Inferior parietal cortex (tissue), 1 donor: ENCODE results near the gene FKRP.
A peak's percentile ranks its signal among the peaks of the same experiment; 100 is the strongest.
"Not testable (repeated sequence)": the region's sequence is repeated elsewhere in the genome, so short reads cannot be mapped to it uniquely, and the experiment has no call there.

Experiments used
- DNase-seq: peaks from one replicate; pipeline ENCODE4 v3.0.0-alpha.2; 2016; ENCODE audit errors: extremely low spot score

Gene FKRP

GRCh38 chr19:46759817-46760333, 14.0 kb downstream of the FKRP start:
- no peak for DNase-seq

DNA sequence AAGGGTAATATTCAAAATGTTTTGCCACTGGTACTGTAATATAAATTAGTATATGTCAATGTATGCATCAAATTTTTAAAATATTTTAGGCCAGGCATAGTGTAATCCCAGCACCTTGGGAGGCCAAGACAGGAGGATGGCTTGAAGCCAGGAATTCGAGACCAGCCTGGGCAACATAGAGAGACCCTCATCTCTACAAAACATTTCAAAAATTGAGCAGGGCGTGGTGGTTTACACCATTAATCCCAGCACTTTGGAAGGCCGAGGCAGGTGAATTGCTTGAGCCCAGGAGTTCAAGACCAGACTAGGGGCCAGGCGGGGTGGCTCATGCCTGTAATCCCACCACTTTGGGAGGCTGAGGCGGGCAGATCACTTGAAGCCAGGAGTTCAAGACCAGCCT, 14.5 kb downstream of the FKRP start:
- no peak for DNase-seq

- DNase-seq: not testable (repeated sequence)
Measured at GRCh38 chr19:46760897-46761296, 15.0 kb downstream of the FKRP start.

DNA sequence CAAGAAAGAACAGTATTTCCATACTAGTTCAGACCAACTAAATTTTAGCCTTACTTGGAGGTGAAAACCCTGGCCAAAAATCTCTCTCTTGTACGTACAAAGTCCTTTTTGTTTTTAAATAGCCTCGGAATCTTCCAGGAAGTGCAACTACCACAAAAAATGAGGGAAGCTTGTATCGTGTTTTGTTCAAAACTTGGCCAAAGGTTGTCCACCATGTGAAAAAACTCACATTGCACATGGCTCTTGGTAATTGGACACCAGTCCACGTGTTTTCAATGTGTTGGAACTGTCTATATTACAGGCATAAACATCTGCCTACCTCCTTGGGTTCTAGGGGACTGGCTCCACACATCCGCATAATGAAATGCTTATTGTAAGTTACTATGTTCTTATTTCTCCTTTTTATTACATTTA, 15.6 kb downstream of the FKRP start:
- no peak for DNase-seq

DNA sequence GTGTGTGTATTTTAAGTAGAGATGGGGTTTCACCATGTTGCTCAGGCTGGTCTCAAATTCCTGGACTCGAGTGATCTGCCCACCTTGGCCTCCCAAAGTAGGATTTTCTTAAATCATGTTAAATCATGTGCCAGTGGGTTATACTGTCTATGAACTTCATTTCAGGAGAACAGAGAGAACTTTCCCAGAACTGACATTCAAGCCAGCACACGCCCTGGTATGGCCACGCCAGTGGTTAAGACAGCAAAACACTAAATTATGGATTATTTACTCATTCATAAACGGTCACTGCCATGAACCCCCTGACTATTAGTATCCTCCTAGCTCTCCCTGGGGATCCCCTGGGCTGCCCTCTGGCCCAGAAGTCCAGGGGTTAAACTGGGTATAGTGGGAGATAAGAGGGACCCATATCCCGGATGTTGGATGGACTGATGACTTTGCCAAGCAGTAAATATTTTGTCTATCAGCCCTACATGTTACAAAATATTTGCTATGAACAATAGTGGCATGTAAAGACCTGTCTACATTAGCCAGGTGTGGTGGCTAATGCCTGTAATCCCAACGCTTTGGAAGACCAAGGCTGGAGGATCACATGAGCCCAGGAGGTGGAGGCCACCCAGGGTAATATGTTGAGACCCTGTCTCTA, 16.5 kb downstream of the FKRP start:
- DNase-seq: no peak

GRCh38 chr19:46764817-46765291, 19.0 kb downstream of the FKRP start:
- DNase-seq: no peak

GRCh38 chr19:46766569-46767317, 20.9 kb downstream of the FKRP start:
- DNase-seq: no peak

DNA sequence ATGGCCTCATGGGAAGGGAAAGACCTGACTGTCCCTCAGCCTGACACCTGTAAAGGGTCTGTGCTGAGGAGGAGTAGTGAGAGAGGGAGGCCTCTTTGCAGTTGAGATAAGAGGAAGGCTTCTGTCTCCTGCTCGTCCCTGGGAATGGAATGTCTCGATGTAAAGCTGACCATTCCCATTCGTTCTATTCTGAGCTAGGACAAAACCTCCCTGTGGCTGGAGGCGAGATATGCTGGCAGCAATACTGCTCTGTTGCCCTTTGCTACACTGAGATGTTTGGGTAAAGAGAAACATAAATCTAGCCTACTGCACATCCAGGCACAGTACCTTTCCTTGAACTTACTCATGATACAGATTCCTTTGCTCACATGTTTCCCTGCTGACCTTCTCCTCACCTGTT, 22.9 kb downstream of the FKRP start:
- DNase-seq: not testable (repeated sequence)

DNA sequence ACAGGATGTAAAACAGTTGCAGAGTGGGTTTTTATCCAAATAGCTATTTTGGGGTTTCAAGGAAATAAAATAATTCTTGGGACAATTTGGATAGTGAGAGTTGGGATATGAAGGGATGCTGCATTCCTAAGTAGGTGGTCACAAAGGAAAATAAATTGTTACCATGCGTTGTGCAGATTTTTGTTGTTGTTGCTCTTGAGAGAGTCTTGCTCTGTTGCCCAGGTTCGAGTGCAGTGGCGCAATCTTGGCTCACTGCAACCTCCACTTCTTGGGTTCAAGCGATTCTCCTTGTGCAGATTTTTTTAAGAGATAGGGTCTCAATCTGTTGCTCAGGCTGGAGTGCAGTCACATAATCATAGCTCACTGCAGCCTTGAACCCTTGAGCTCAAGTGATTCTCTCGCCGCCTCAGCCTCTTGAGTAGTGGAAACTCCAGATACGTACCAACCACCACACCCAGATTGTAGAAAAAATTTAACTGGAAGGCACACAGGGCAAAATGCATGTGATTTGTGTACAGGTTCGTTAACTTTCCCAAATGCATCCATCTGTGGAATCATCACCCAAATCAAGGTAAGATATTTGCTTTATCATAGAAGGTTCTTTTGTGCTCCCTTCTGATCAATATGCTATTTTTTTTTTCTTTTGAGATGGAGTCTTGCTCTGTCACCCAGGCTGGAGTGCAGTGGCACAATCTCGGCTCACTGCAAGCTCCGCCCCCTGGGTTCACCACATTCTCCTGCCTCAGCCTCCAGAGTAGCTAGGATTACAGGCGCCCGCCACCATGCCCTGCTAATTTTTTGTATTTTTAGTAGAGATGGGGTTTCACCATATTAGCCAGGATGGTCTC, 26.5 kb downstream of the FKRP start:
- DNase-seq: no peak

DNA sequence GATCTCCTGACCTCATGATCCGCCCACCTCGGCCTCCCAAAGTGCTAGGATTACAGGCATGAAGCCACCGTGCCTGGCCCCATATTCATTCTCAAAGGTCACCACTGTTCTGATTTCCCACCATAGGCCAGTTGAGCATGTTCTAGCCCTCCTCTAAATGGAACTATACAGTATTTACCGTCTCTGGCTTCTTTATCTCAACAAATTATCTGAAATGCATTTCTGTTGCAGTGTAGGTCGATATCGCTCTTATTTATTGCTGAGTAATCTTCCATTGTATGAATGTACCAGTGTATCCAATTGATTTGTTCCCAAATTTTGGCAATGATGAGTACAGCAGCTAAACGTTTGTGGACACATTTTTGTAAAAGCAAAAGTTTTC, 27.2 kb downstream of the FKRP start:
- no peak for DNase-seq

DNA sequence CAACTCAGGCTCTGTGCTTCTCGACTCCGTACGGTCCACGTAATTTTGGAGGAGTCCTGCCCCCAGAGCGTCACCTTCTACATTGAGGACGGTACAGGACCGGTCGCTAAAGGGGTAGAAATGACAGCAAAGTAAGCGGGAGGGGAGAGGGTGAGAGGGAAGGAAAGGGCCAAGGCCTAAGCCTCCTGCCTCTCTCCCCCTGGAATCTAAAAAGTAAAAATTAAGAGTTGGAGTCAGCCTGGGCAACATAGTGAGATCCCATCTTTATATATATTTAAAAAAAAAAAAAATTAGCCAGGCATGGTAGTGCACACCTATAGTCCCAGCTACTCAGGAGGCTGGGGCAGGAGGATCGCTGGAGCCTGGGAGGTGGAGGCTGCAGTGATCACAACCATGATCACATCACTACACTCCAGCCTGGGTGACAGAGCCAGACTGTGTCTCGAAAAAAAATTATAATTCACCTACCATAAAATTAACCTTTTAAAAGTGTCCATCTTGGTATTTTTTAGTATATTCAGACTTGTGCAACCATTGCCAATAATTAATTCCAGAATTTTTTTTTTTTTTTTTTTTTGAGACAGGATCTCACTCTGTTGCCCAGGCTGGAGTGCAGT, 29.9 kb downstream of the FKRP start:
- DNase-seq: no peak

- DNase-seq: no peak
Measured at GRCh38 chr19:46776927-46777911, 31.4 kb downstream of the FKRP start.

DNA sequence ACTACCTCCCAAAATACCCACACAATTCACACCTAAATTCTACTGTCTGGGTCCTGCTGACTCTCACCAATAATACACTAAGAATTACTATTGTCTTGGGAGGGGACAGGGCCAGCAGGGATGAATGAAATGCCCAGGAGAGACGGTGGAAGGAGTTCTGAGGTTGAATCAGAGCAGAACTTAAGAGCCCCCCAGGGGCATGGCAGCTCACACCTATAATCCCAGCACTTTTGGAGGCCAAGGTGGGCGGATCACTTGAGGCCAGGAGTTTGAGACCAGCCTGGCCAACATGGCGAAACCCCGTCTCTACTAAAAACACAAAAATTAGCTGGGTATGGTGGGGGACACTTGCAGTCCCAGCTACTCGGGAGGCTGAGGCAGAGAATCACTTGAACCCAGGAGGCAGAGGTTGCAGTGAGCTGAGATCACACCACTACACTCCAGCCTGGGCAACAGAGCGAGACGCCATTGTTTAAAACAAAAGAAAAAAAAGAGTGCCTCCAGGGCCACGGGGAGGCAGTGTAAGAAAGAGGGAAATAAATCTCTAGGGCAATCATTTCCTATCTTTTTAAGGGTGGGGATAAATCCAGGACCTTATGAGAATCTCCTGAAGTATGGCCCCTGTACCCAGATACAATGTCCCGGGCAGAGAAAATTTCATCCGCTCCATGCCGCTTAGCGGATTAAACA, 32.2 kb downstream of the FKRP start:
- not testable (repeated sequence) for DNase-seq

GRCh38 chr19:46782355-46783019, 36.6 kb downstream of the FKRP start:
- no peak for DNase-seq

DNA sequence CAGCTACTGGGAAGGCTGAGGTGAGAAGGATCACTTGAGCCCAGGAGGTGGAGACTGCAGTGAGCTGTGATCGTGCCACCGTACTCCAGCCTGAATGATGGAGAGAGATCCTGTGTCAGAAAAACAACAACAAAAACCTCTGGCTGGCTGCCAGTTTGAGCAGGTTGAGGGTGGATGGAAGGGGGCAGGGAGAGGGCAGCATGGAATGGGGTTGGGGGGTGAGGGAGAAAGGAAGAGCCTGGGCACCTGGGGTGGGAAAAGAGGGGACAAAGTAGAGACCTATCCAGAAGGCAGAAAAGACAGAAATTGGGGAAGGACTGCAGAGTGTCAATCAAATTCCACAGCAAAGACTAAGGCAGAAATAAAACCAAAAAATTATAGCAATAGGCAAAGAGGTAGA, 37.8 kb downstream of the FKRP start:
- no peak for DNase-seq

- peak; percentile 13 for DNase-seq
Measured at GRCh38 chr19:46784262-46785053, 38.6 kb downstream of the FKRP start.

- no peak for DNase-seq
Measured at GRCh38 chr19:46785054-46785979, 39.5 kb downstream of the FKRP start.

DNA sequence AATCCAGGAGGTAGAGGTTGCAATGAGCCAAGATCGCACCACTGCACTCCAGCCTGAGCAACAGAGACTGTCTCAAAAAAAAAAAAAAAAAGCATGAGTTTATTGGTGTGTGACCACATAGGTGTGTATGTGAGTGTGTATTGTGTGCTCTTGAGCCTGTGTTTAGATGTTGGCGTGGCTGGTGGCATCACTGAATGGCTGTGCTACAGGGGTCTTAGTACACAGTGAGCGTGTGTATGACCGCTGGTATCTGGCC, 40.1 kb downstream of the FKRP start:
- no peak for DNase-seq
